ENCODE data around the gene CDKL2. TPM values are rescaled to one million over a fixed set of nuclear protein-coding genes. Genes with fewer than 3 reads are reported as not detected.

The CDKL2 gene
- polyA plus RNA-seq, 1 experiment, result 0.38 TPM

DNA sequence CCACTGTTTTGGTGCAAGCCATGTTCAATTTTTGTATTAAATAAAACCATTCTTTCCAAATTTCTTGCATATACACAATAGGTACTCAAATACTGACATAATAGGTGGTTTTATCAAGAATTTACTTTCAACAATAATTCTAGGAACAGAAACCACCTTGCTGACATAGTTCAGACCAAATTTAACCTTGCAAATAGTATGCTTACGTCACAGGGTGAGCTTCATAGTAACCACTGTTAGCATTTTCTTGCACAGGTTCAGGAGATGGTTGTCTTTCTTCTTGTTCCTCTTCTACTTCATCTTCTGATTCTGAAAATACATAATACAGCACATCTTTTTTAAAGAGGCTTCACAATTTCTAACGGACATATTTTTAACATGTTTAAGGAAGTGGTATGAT, 25.2 kb upstream of the CDKL2 start:
- no peak overlapping the region for H3K4me3 ChIP-seq (ENCODE audit: low read depth, low read length)
- H3K27me3 ChIP-seq (ENCODE audit: control insufficient read depth, insufficient read depth, low read length), result no peaks in the 10 kb centered on the region
- no peak for DNase-seq (ENCODE audit: low read depth)
- TF ChIP-seq, protein P1, sequence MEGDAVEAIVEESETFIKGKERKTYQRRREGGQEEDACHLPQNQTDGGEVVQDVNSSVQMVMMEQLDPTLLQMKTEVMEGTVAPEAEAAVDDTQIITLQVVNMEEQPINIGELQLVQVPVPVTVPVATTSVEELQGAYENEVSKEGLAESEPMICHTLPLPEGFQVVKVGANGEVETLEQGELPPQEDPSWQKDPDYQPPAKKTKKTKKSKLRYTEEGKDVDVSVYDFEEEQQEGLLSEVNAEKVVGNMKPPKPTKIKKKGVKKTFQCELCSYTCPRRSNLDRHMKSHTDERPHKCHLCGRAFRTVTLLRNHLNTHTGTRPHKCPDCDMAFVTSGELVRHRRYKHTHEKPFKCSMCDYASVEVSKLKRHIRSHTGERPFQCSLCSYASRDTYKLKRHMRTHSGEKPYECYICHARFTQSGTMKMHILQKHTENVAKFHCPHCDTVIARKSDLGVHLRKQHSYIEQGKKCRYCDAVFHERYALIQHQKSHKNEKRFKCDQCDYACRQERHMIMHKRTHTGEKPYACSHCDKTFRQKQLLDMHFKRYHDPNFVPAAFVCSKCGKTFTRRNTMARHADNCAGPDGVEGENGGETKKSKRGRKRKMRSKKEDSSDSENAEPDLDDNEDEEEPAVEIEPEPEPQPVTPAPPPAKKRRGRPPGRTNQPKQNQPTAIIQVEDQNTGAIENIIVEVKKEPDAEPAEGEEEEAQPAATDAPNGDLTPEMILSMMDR (IDR thresholded peaks at IDR 0.05; ENCODE audit: insufficient read depth, low read depth, low read length), result no peak
- CTCF ChIA-PET, result interaction anchor here (0.6 to 1.7 kb wide), 7 partner anchors 9 to 192 kb away, joined by 3 to 6 read pairs (median 4); partner anchors contain the start of gene USO1
- POLR2A ChIA-PET, result no interaction called here
- H3K36me3 ChIP-seq (ENCODE audit: control insufficient read depth, insufficient read depth, low read length), result peaks cover 3% of the 10 kb centered on the region; the same call in 1 of the 2 replicates

DNA sequence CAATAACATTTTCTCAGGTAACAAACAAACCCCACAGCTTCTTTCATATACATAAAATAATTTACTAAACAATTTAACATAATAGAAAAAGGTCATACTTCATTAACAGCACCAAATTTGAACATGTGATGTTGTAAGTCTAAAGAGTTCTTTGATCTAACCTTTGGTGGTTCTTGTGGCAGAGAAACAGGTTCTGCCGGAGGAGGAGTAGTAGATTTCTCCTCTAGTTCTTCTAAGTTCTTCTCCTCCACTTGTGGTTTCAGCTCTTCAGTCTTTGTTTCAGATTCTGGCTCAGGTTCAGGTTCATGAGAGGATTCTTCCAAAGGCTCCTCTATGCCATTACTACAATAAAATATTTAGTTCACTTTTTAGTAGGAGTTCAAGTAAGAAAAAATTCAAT, 24.6 kb upstream of the CDKL2 start:
- ChIA-PET CTCF (interaction anchor here (0.6 to 1.7 kb wide), 7 partner anchors 8 to 193 kb away, joined by 3 to 7 read pairs (median 4); partner anchors contain the start of gene USO1), POLR2A (no interaction called here)
- peaks cover 3% of the 10 kb centered on the region; the same call in 1 of the 2 replicates for H3K36me3 ChIP-seq (ENCODE audit: control insufficient read depth, insufficient read depth, low read length)
- no peaks in the 10 kb centered on the region for H3K27me3 ChIP-seq (ENCODE audit: control insufficient read depth, insufficient read depth, low read length)
- DNase-seq (ENCODE audit: low read depth), result no peak
- H3K4me3 ChIP-seq (ENCODE audit: low read depth, low read length), result no peak overlapping the region
- TF ChIP-seq, protein P1 (IDR thresholded peaks at IDR 0.05; ENCODE audit: insufficient read depth, low read depth, low read length), result no peak

DNA sequence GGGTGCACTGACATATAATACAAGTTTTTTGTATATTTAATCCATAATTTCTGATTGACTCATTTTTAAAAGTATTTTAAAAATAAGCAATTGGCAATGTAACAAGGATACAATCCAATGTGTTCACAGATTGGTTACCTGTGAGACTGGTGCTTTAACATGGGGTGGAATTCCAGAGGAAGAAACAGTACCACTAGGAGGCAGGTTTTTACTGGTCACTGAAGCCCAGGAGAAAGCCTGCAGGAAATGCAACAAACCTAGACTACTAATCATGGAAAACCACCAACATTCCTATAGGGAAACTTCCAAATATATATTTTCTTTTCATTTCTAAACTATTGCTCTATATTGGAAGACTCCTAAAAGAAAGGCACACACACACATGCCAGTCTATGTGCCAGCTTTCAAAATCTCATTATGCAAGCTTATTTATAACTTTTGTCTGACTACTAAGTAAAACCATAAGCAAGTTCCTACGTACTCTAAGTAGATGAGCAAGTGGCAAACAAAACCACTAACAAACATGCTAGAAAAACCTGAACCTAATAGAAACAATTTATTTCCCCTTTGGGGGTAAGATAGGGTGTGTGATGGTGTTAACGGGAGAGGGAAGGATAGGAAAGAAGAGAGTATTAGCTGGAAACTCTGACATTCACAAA, 23.6 kb upstream of the CDKL2 start:
- peaks cover 3% of the 10 kb centered on the region; the same call in 1 of the 2 replicates for H3K36me3 ChIP-seq (ENCODE audit: control insufficient read depth, insufficient read depth, low read length)

DNA sequence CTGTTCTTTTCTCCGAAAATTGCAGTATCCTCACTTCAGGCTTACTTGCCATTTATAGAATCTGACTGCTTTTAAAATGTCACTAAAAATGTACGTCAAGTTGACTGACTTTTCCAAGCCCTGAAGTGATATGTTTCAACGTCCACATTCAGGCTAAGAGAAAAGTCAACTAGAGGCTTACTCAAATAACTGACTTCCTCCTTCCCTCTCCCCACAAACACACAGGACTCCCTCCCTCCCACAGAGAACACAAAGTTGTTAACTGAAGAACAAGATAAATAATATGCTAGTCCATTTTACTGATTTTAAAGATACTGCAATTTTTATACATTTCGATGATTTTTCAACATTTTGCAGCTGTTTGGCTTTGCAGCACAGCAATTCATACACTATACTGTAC, 13.8 kb upstream of the CDKL2 start:
- H3K36me3 ChIP-seq (ENCODE audit: control insufficient read depth, insufficient read depth, low read length), result peaks cover 7% of the 10 kb centered on the region
- ChIA-PET CTCF (interaction anchor here (0.8 kb wide), 1 partner anchor 11 kb away, joined by 3 read pairs; no protein-coding TSS in a partner anchor), POLR2A (no interaction called here)
- H3K4me3 ChIP-seq (ENCODE audit: low read depth, low read length), result no peak overlapping the region
- DNase-seq (ENCODE audit: low read depth), result no peak
- no peaks in the 10 kb centered on the region for H3K27me3 ChIP-seq (ENCODE audit: control insufficient read depth, insufficient read depth, low read length)
- TF ChIP-seq, protein P1 (IDR thresholded peaks at IDR 0.05; ENCODE audit: insufficient read depth, low read depth, low read length), result no peak

More for the DNA sequence above, 23.6 kb upstream of the CDKL2 start:
- no peak overlapping the region for H3K4me3 ChIP-seq (ENCODE audit: low read depth, low read length)
- ChIA-PET CTCF (interaction anchor here (1.0 to 3.1 kb wide), 5 partner anchors 16 to 194 kb away, joined by 3 to 16 read pairs (median 6); partner anchors contain the start of gene USO1), POLR2A (no interaction called here)
- TF ChIP-seq, protein P1 (IDR thresholded peaks at IDR 0.05; ENCODE audit: insufficient read depth, low read depth, low read length), result peak; percentile 64
- no peaks in the 10 kb centered on the region for H3K27me3 ChIP-seq (ENCODE audit: control insufficient read depth, insufficient read depth, low read length)
- DNase-seq (ENCODE audit: low read depth), result no peak

DNA sequence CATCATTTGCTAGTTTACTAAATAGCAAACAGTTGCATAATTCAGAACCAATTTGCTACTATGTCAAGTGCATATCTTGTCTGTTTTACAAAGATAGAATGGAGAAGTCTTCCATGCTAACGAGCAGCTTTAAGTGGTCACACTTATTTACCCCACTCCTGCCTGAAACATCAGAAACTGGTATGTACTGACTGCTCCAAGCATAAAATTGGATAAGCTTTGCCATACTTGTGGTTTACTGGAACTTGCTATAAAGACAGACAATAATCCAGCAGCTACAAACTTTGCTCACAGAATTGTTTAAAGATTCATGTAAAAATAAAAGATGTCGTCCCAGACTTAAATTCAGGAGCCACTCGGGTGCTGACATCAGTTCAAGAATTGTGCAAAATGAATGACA, 13.3 kb upstream of the CDKL2 start:
- ChIA-PET CTCF (interaction anchor here (0.8 kb wide), 1 partner anchor 12 kb away, joined by 3 read pairs; no protein-coding TSS in a partner anchor), POLR2A (no interaction called here)
- H3K4me3 ChIP-seq (ENCODE audit: low read depth, low read length), result no peak overlapping the region
- TF ChIP-seq, protein P1 (IDR thresholded peaks at IDR 0.05; ENCODE audit: insufficient read depth, low read depth, low read length), result no peak
- no peak for DNase-seq (ENCODE audit: low read depth)
- peaks cover 7% of the 10 kb centered on the region for H3K36me3 ChIP-seq (ENCODE audit: control insufficient read depth, insufficient read depth, low read length)
- no peaks in the 10 kb centered on the region for H3K27me3 ChIP-seq (ENCODE audit: control insufficient read depth, insufficient read depth, low read length)

All from BJ (cell line).